GM19035 (cell line): ENCODE data around the gene MYBPH.

Experiments used
- ATAC-seq: cut with Tn5 transposase; IDR thresholded peaks from one replicate; pipeline ENCODE4 v1.9.1; 2021; ENCODE audit not compliant: unreplicated experiment

Gene MYBPH

DNA sequence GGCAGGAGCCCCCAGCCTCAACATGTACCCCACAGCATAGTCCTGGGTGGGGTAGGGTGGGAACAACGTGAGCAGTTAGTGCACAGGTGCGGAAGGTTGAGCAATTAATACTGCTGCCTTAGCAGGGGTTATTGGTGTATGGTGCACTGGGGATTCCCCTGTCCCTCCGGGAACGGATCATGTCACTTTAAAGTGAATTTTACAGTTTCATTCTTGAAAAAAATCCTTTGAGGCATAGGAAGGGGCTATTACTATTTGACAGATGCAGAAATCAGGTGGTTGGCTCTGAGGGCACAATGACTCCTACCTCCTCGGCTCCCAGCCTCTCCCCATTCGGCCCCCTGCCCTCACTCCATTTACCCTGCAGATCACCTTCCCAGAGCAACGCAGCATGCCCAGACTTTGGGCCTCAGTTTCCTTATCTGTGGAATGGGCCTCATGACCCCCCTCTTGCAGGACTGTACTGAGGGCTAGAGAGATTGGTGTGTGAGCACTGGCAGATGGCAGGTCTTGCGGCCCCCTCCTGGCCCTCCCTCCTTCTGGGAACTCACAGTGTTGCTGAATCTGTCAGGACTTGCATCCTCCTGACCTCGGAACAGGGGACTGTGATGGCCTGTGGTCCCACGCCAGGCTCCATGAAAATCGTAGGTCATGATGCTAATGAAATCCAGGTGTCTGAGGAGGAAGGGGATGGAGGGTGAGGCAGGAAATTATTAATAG is 5.1 kb upstream of the MYBPH start:
- ATAC-seq = no peak

DNA sequence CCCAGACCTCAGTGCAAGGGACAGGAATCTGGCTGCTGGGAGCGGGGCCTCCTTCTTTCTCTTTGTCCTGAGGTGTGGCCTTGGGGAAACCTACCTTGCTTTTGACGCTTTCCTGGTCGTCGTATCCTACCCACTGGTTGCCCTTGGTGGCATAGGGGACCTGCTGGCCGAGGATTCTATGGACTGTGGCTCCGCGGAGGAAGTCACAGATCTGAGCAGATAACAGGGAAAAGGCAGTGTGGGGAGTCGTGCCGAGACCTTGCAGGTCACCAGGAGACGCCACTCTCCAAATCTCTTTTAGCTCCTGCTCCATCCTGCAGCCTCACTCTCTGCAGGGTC is 4.0 kb upstream of the MYBPH start:
- ATAC-seq = no peak

DNA sequence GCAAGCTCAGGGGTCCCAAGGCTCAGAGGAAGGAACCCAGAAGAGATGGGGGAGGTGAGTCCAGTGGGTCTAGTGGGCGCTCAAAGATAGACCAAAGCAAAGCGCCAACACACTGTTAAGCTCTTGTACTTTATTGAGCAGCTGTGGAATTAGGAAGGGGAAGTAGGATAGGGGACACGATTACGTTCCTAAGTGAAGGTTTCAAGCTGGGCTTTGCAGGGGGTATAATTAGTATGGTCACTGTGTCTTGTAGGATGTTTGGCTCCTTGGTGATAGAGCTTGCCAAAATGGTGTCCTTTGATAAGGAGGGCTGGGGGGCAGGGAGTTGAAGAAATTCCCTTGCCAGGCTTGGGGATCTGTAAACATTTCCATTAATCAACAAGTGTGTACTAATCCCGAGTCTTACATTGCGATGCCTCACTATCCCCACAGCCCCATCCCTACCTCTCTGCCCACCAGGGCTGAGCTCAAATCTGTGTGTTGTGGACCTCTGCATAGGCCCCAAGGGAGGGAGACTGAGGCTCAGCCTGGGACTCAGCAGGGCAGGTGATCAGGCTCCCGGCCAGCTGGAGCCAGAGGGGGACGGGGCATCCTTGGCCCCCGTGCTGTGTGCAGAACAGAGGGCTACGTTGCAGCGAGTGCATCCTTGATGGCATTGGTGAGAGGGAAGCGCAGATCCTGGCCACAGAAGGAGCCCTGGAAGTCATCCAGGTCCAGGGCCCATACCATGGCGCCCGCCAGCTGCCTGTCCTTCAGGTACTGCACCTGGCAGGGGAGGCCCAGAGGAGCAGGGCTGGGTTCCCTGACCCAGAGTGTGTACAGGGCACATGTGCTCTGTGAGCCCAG is 3.4 kb upstream of the MYBPH start:
- ATAC-seq = no peak

DNA sequence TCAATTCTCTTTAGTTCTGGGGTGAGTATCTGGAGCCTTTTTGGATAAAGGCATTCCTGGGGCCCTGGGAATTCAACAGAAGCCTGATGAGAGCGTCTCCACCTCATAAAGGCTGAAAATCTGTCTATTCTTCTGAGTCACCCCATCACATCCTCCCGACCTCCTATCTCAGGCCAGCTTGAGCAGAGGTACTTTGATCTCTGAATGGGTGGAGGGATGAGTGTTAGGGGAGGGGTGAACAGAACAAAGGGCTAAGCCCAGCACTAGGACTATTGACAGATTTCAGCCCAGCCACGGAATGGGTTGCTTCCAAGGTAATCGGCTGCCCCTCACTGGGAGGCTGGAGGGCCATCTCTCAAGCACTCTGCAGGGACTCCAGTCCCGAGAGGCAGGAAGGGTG is 2.5 kb upstream of the MYBPH start:
- no peak for ATAC-seq

GRCh38 chr1:203177470-203178039 is 1.9 kb upstream of the MYBPH start:
- no peak for ATAC-seq

DNA sequence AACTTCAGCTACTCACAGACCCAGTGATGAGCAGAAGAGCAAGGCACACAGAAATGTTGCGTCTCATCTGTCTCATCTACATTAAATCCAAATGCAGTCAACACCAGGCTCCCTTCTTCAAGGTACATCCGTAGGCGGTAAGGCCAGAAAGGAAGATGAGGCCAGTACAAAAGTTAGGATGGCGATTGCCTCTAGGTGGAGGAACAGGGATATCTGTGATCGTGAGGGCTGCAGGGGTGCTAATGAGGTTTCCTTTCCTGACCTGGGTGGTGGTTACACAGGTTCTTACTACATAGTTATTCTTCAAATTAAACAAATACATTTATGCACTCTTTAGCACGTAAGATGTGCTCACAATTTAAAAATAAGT is 1.4 kb upstream of the MYBPH start:
- no peak for ATAC-seq

- ATAC-seq = no peak
Observed at GRCh38 chr1:203176273-203177035, 828 bp upstream of the MYBPH start.

- no peak for ATAC-seq
Observed at GRCh38 chr1:203175827-203176241, 208 bp upstream of the MYBPH start.

DNA sequence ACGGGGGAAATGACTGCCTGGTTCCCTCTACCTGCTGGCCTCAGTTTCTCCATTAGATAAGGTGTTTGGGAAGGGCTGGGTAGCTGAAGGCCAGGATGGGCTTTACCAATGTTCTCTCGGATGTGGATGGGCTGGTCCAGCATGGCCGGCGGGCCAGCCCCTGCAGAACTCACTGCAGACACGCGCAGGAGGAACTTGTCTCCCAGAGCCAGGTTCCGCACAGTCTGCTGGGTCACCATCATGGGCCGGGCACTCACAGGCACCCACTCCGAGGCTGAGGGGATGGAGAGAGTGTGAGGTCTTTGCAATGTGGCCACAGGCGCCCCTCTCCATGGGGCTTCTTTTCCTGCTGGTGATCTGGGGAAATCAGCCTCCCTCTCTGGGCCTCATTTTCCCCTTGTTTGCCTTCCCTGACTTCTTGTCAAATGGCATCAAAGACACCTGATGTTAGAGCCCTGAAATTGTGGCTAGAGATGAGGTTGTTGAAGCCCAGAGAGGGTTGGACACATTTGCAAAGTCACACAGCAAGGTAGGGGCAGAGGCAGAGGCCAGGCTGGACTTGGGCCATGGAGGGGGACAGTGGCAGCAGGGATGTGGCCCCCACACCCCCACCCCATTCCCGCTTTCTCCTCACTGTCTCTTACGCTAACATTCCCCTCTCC is 1.2 kb downstream of the MYBPH start:
- ATAC-seq = no peak

DNA sequence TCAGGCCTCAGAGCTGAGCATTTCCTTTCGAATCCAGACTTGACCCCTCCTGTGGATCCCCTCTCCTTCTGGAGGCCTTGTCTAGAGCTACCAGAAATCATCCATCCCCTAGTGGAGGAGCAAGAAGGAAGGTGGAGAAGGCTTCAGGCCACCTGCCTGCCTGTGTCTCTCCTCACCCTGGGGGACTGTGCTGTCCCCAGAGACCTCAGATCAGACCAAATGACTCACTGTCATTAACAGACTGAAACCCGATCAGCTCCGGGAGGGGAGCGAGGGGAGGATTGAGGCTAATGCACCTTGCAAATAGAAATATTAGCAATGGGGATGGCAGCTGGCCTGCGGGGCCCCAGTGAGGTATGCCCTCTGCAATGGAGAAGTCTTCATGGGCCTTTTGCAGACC is 2.1 kb downstream of the MYBPH start:
- ATAC-seq = no peak

- ATAC-seq = no peak
Observed at GRCh38 chr1:203173011-203173555, 2.5 kb downstream of the MYBPH start.

DNA sequence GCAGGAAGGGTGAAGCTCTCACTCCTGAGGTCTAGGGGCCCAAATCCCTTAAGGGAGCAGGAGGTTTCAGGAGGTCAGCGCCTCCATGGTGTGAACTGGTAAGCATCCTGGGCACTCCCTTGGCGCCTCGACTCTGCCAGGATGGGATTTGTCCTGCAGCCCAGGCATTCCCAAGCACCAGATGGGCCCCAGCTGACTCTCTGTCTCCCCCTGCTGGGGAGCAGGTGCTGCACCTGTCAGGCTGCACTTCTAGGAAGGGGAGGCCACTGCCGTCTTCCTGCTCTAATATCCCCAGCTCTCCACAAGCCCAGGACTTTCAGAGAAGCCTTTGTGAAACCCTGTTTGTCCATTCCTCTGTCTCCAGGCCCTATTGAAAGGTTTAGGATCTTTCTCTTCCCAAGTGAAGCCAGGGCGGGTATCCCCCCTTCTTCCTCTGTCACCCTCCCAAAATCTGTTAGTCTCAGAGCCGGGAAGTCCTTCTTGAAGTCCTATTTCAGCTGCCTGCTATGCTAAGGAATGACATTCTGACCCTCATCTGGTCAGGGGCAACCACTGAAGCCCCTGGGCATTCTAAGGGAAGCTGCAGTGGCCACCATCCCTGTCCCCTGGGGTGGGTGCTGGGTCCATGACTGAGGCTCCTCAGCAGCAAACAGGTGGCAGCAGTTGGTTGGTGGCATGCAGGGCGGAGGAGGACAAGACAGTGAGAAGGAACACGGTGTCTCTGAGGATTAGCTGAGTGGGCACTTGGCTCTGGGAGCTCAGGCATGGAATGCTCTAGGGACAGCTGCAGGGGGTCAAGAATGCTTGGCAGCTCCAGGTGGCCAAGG is 3.2 kb downstream of the MYBPH start:
- ATAC-seq = no peak

DNA sequence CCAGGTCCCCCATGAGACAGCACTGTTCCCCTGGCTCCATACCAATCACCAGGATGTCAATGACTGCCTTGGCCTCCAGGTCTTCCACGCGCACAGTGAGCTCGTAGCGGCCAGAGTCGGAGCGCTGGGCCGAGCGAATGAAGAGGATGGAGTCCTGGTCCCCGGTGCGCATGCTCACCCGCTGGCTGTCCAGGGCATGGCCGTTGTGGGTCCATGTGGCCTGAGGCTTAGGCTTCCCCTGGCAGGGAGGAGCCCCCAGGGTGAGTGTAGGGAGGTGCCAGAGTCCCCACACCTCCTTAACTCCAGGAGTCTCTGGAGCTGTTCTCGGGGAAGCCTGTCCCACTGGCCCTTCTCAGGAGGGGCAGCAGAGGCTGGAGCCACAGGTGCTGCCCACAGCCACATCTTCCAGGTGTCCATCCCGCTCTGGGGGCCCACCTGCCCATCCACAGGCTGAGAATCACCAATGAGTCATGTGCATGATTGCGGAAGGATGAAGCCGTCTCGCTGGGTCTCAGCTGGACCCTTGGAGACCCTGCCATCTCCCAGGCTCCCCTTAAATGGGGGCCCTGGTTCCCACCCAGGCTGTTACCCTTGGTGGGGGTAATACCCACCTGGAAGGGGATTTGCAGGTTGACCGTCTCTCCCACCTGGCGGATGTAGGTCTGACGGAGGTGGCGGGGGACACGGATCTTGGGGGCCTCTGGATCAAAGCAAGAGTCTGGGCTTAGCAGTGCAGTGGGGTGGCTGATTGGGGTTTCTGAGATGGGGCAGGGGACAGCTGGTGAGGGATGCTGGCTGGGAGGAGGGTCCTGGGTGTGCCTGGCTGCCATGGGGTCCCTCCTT is 4.1 kb downstream of the MYBPH start:
- no peak for ATAC-seq

DNA sequence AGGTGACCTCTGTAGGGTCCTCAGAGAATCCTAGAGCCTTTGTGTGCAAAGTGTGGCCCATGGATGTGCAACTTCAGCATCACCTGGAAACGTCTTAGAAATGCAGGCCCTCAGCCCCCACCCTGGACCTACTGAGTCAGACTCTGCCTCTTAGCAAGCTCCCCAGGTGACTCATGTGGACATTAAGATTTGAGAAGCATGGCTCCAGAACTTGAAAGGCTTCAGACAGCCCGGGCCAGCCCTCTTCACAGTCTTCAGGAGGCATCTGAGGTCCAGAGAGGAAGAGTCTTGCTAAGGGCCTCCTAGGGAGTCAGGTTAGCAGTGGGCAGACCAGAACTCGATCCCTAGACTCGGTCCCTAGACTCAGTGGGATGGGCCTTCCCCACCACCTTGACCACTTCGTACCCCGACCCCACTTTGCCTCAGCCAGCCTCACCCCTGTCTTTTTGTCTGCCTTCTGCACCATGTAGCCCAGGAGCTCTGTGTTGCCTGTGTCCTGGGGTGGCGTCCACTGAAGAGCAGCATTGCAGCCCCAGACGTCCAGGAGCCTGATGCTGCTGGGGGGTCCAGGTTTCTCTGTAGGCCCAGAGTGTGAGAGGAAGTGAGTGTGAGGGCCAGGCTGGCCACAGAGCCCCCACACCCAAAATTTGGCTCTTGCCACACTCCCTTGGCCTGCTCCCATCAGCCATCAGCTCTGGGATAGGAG is 4.8 kb downstream of the MYBPH start:
- no peak for ATAC-seq

DNA sequence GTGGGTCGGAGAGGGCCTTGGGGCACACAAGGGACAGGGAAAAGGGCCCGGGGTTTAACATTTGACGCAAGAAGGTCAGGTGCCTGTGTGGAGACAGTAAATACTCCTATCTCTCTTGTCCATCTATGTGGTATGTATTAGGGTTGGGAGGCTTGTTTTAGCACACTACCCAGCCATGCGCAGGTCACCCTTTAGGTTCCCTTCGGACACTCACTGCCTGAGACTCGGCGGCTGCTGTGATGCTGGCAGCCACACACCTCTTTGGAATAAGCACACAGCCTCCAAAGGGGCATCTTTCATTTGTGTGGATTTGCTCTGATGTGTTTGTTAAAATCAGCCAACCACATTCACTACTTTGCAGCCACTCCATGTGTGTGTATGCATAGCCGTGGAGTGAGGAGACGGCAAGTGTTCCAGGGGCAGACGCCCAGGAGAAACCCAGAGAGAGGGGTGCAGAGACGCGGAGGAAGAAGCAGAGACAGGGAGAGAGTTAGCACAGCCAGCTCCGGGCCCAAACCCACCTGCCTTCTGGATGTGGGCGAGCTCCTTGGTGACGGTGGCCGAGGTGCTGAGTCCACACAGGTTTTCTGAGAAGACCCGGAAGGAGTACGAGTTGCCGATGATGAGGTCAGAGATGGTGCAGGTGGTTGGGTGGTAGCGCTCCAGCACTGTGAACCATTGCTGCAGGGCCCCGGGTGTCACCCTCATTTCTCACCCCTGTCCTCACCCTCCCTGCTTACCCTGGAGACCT is 5.7 kb downstream of the MYBPH start:
- ATAC-seq = no peak

DNA sequence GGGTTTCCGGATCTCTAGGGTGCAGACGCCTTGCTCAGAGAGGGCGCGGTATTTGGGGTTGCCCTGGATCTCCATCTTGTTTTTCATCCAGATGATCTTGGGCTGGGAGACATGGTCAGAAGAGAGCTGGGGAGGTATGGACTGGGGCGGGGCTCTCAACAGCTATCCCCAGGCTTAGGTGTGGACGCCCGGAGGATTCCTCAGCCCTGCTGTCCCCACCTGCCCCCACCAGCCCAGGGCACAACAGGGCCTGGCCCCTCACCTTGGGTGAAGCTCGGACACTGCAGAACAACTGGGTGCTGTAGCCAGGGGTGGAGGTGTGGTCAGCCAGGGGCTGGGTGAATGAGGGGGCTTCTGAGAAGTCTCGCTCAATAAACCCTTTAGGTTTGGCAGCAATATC is 6.6 kb downstream of the MYBPH start:
- no peak for ATAC-seq

DNA sequence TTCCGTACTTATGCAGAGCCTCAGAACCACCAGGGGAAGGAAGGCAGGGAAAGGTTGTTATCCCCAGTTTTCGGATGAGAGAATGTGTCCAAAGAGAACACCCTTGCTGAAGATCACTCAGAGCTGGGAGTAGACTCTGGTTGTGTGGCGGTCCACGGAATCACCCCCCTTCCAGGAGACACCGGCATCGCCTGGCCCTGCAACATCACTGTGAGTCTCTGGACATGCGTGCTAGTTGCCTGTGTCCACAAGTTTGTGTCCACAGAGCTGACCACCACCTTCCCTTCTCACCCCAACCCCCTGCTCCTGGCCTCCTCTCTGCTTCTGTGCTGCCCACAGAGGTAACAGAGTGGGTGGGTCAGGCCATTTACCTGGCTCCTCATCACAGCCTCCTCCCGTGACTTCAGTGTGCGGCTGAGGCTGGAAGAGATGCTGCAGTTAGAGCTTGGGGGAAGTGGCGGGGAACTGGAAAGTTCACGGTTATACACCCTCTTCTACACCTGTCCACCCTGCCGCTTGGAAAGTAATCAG is 7.3 kb downstream of the MYBPH start:
- ATAC-seq = no peak

- no peak for ATAC-seq
Observed at GRCh38 chr1:203167913-203168200, 7.8 kb downstream of the MYBPH start.
